Common myeloid progenitor, CD34-positive (primary cell): ENCODE data around the gene ZNF57.

Source experiments
- CTCF ChIA-PET: fragments of 350-600 bp; sonication (Branson Sonifier 250); formaldehyde crosslinking; loops from one replicate; lab custom pipeline; 2021; ENCODE audit warnings: antibody characterized with exemption; lab: Charles Lee
- POLR2A ChIA-PET: fragments of 350-600 bp; sonication (Branson Sonifier 250); formaldehyde crosslinking; loops from one replicate; lab custom pipeline; 2021; ENCODE audit warnings: antibody characterized with exemption; lab: Charles Lee
- DNase-seq, 3 donors: peaks; one replicate each; pipeline versions ENCODE4 v3.0.0 to v3.0.0-alpha.2; 2013
- H3K27ac ChIP-seq, 2 experiments: 1 replicate in 1 of 2; 2 replicates in 1 of 2; pipeline ENCODE4 v1.7.0; 2013; ENCODE audit warnings: inconsistent platforms in 2 of 2, low read length in 2 of 2, mild to moderate bottlenecking in 2 of 2, low read depth in 1 of 2, moderate library complexity in 1 of 2; ENCODE audit not compliant: severe bottlenecking in 2 of 2, insufficient read depth in 1 of 2, poor library complexity in 1 of 2
- H3K27me3 ChIP-seq, 5 experiments: replicated peaks in 2 of 5; 1 replicate in 3 of 5; 2 replicates in 2 of 5; pipeline versions ENCODE4 v1.6.1 to v1.7.0; 2013; ENCODE audit warnings: low read length in 4 of 5, mild to moderate bottlenecking in 2 of 5, moderate library complexity in 2 of 5, inconsistent platforms in 1 of 5; ENCODE audit not compliant: insufficient read depth in 5 of 5, control insufficient read depth in 4 of 5
- H3K36me3 ChIP-seq, 4 experiments: 1 replicate in 2 of 4; 2 replicates in 2 of 4; pipeline versions ENCODE4 v1.6.1 to v1.7.0; 2013; ENCODE audit warnings: low read length in 3 of 4, control low read depth in 1 of 4, mild to moderate bottlenecking in 1 of 4; ENCODE audit not compliant: control insufficient read depth in 4 of 4, insufficient read depth in 4 of 4
- H3K4me1 ChIP-seq, 4 experiments: 1 replicate in 3 of 4; 2 replicates in 1 of 4; pipeline versions ENCODE4 v1.6.1 to v1.7.1; 2013; ENCODE audit warnings: low read length in 3 of 4, mild to moderate bottlenecking in 3 of 4, control low read depth in 1 of 4, inconsistent platforms in 1 of 4, moderate library complexity in 1 of 4; ENCODE audit not compliant: control insufficient read depth in 4 of 4, insufficient read depth in 4 of 4; ENCODE audit errors: control extremely low read depth in 1 of 4
- H3K4me3 ChIP-seq, 7 experiments: 1 replicate in 4 of 7; 2 replicates in 3 of 7; pipeline versions ENCODE4 v1.5.1 to v1.7.0; 2013; ENCODE audit warnings: mild to moderate bottlenecking in 7 of 7, low read length in 6 of 7, moderate library complexity in 6 of 7, inconsistent platforms in 2 of 7, low read depth in 2 of 7, control low read depth in 1 of 7; ENCODE audit not compliant: insufficient read depth in 4 of 7, control insufficient read depth in 1 of 7; ENCODE audit errors: extremely low read depth in 1 of 7
- H3K9me3 ChIP-seq, 5 experiments: 1 replicate in 4 of 5; 2 replicates in 1 of 5; pipeline versions ENCODE4 v1.6.1 to v1.7.1; 2013; ENCODE audit warnings: low read length in 4 of 5, mild to moderate bottlenecking in 2 of 5, inconsistent platforms in 1 of 5, low read depth in 1 of 5, moderate library complexity in 1 of 5; ENCODE audit not compliant: control insufficient read depth in 4 of 5, insufficient read depth in 2 of 5; ENCODE audit errors: control extremely low read depth in 1 of 5
- WGBS: methylation state at CpG from one replicate; pipeline ENCODE4 v1.1.5; 2013; ENCODE audit not compliant: insufficient coverage; 5-methylcytosine and 5-hydroxymethylcytosine counted together

The ZNF57 gene

DNA sequence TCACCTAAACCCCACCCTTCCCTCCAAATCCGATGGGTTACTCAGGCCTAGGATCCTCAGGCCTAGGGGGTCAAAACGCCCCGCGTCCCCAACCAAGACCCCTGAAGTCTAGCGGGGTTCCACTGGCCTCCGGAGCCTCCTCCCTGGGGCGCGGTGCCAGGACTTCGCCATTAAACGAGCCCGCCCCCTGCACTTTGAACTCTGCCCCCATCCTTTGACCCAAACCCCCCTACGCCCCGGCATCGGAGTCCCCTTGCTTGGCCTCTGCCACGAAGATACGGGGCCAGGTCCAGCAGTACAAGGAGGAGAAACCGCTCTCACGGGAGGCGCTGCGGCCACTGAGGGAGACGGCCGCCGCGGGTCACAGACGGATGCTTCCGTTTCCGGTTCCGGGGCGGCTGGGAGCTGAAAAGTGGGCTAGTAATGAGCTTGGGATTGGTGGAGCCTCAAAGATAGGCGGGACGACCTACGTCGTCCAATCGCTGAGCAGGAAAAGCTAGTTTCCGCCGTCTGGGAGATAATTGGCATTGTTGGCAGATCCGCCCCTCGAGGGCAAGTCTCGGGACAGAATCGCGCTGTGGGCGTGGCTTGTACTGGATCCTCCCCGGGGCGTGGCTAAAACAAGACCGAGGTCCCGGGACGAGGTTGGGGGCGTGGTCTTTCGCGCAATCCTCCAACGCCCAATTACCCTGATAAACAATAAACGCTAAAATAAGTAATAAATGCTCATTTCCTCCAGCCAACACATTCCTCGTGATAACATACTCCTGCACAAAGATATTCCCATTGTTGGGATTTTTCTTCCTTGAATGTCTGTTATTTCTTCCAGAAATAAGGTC lies 49.8 kb downstream of the ZNF57 start:
- H3K27ac ChIP-seq = peak overlapping the region; percentile 87 to 97
- H3K27me3 ChIP-seq = no peaks in the 10 kb centered on the region
- H3K4me3 ChIP-seq = peak overlapping the region; percentile 70 to 93 (median 84)
- DNase-seq = peak; percentile 100
- WGBS = under 1% methylated on average over 42 of the region's 53 CpGs
- H3K4me1 ChIP-seq = peaks cover 9 to 22% (median 11%) of the 10 kb centered on the region in 4 experiments
- H3K36me3 ChIP-seq = no peaks in the 10 kb centered on the region
- ChIA-PET CTCF (interaction anchor here (0.6 to 4.7 kb wide), 22 partner anchors 8 to 297 kb away, joined by 3 to 53 read pairs (median 4); no protein-coding TSS in a partner anchor), POLR2A (interaction anchor here (0.6 to 2.1 kb wide), 16 partner anchors 9 to 1321 kb away, joined by 3 to 13 read pairs (median 4); partner anchors contain the start of genes GNA15 and ZNF555)
- H3K9me3 ChIP-seq = no peaks in the 10 kb centered on the region

GRCh38 chr19:2952953-2953481 lies 52.3 kb downstream of the ZNF57 start:
- Histone ChIP-seq H3K4me3 (no peak overlapping the region), H3K36me3 (no peaks in the 10 kb centered on the region), H3K9me3 (no peaks in the 10 kb centered on the region), H3K4me1 (peaks cover 8 to 17% (median 11%) of the 10 kb centered on the region in 4 experiments), H3K27me3 (no peaks in the 10 kb centered on the region), H3K27ac (no peak overlapping the region)
- DNase-seq = no peak
- POLR2A ChIA-PET = no interaction called here
- CTCF ChIA-PET = interaction anchor here (1.6 to 4.7 kb wide), 4 partner anchors 9 to 305 kb away, joined by 3 to 53 read pairs (median 21); no protein-coding TSS in a partner anchor
- 87% methylated on average over 7 of the region's 9 CpGs for WGBS

DNA sequence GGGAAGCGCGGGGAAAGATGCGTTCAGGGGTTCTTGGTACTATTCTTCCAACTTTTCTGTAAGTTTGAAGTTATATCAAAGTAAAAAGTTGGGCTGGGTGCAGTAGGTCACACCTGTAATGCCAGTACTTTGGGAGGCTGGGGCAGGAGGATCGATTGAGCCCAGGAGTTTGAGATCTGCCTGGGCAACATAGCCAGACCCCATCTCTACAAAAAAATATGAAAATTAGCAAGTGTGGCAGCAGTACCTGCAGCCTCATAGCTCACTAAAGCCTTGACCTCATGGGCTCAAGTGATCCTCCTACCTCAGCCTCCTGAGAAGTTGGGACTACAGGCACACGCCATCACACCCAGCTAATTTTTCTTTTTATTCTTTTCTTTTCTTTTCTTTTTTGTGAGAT lies 56.4 kb downstream of the ZNF57 start:
- no peak for DNase-seq
- Histone ChIP-seq H3K27ac (no peak overlapping the region), H3K4me1 (peaks cover 0 to under 1% (median 0%) of the 10 kb centered on the region in 4 experiments), H3K27me3 (no peaks in the 10 kb centered on the region), H3K9me3 (no peaks in the 10 kb centered on the region), H3K4me3 (no peak overlapping the region), H3K36me3 (no peaks in the 10 kb centered on the region)
- CTCF ChIA-PET = interaction anchor here (1.3 to 11.4 kb wide), 5 partner anchors 12 to 176 kb away, joined by 3 to 134 read pairs (median 4); no protein-coding TSS in a partner anchor
- 94% methylated on average over 3 of the region's 5 CpGs for WGBS
- POLR2A ChIA-PET = no interaction called here

- ChIA-PET CTCF (interaction anchor here (0.8 to 11.4 kb wide), 6 partner anchors 9 to 153 kb away, joined by 3 to 134 read pairs (median 4); no protein-coding TSS in a partner anchor), POLR2A (no interaction called here)
- DNase-seq = no peak
- H3K4me3 ChIP-seq = no peak overlapping the region
- H3K9me3 ChIP-seq = no peaks in the 10 kb centered on the region
- H3K27ac ChIP-seq = no peak overlapping the region
- H3K36me3 ChIP-seq = no peaks in the 10 kb centered on the region
- peaks cover 0 to 3% (median 0%) of the 10 kb centered on the region in 4 experiments for H3K4me1 ChIP-seq
- H3K27me3 ChIP-seq = no peaks in the 10 kb centered on the region
- WGBS = 100% methylated on average over 9 of the region's 12 CpGs
These were observed 59.4 kb downstream of the ZNF57 start for GRCh38 chr19:2960120-2960519.

DNA sequence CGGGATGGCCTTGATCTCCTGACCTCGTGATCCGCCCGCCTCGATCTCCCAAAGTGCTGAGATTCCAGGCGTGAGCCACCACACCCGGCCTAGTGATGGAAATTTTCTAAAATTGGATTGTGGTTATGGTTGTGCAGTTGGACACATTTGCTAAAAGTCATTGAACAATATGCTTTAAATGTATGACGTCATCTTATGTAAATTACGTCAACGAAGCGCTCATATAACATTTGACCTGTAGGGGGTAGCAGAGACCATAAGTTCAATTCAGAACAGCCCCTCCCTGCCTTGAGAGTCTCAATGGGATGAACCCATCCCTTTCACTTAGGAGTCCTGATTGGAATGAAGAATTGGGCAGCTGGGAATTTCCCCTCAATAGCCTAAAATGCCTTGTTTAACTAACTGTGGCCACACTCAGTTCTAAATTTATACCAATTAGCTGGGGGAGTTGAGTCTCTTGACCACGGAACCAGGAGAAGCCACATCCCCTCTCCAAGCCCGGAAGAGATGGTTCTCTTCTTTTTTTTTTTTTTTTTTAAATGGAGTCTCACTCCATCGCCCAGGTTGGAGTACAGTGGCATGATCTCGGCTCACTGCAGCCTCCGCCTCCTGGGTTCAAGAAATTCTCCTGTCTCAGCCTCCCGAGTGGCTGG lies 61.4 kb downstream of the ZNF57 start:
- WGBS = 56% methylated on average over 9 of the region's 17 CpGs
- Histone ChIP-seq H3K27ac (no peak overlapping the region), H3K36me3 (no peaks in the 10 kb centered on the region), H3K27me3 (no peaks in the 10 kb centered on the region), H3K4me3 (peak overlapping the region in 2 of 7 experiments; percentile 58 to 74), H3K9me3 (no peaks in the 10 kb centered on the region), H3K4me1 (peaks cover 0 to 3% (median 0%) of the 10 kb centered on the region in 4 experiments)
- DNase-seq = peak; percentile 86 to 91 (median 87)
- ChIA-PET CTCF (interaction anchor here (0.6 to 11.4 kb wide), 21 partner anchors 8 to 249 kb away, joined by 3 to 134 read pairs (median 4); no protein-coding TSS in a partner anchor), POLR2A (no interaction called here)

GRCh38 chr19:2963122-2963521 lies 62.4 kb downstream of the ZNF57 start:
- POLR2A ChIA-PET = no interaction called here
- WGBS = 100% methylated on average over 1 of the region's 5 CpGs
- DNase-seq = no peak
- no peaks in the 10 kb centered on the region for H3K9me3 ChIP-seq
- H3K27ac ChIP-seq = no peak overlapping the region
- CTCF ChIA-PET = interaction anchor here (1.0 to 11.4 kb wide), 15 partner anchors 10 to 248 kb away, joined by 3 to 134 read pairs (median 4); no protein-coding TSS in a partner anchor
- H3K36me3 ChIP-seq = no peaks in the 10 kb centered on the region
- H3K4me3 ChIP-seq = no peak overlapping the region
- no peaks in the 10 kb centered on the region for H3K27me3 ChIP-seq
- H3K4me1 ChIP-seq = peaks cover 0 to 3% (median 0%) of the 10 kb centered on the region in 4 experiments
